ENCODE measurements around the gene TMEM175.

The TMEM175 gene

DNA sequence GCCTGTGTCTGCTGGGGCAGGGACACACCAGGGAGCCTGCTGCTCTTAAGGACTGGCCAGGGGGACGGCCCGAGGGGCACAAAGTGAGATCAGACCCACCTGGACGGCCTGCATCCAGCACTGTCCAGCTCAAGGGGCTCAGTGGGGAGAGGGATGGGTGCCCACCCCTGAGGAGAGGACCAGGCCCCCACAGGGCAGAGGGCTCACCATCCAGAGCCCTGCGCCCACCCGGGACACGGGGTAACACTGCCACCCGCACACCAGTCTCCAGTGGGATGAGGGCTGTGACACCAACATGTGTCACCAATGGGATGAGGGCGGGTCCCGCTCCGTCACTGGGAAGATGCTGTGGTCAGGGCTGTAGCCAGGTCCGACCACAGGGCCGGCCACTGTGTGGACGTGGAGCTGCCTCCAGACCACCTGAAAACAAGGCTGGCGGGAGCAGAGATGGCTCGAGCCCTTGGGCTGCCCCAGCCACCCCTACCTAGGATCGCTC is 27.9 kb downstream of the TMEM175 start:
- DNase-seq (ENCODE audit: low spot score), result peak; percentile 16

DNA sequence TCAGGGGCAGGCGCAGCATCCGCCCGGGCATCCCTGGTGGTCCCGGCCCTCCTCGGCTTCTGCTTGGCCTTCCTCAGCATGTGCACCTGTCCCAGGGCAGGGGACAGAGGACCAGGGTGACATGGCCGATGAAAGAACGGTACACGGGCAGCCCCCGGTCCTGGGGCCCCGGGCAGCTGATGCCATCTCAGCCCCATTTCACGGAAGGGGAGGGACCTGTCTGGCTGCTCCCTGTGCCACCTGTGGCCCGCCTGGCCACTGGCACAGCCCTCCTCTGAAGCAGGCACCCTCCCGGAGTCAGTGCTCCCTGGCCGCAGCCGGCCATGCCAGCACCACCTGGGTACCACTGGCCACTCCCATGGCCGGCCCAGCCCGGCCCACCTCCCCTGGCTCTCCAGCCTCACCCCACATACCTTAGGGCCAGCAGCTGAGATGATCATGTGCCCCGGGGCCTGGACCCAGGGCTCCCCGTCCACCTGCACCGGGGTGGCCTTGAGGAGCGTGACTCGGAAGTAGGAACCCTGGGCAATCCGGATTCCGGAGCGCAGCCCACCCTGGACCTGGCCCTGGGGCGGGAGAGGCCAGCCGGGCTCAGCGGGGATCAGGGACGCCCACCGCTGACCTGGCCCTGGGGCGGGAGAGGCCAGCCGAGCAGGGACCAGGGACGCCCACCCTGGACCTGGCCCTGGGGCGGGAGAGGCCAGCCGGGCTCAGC is 28.5 kb downstream of the TMEM175 start:
- peak; percentile 12 for DNase-seq (ENCODE audit: low spot score)

DNA sequence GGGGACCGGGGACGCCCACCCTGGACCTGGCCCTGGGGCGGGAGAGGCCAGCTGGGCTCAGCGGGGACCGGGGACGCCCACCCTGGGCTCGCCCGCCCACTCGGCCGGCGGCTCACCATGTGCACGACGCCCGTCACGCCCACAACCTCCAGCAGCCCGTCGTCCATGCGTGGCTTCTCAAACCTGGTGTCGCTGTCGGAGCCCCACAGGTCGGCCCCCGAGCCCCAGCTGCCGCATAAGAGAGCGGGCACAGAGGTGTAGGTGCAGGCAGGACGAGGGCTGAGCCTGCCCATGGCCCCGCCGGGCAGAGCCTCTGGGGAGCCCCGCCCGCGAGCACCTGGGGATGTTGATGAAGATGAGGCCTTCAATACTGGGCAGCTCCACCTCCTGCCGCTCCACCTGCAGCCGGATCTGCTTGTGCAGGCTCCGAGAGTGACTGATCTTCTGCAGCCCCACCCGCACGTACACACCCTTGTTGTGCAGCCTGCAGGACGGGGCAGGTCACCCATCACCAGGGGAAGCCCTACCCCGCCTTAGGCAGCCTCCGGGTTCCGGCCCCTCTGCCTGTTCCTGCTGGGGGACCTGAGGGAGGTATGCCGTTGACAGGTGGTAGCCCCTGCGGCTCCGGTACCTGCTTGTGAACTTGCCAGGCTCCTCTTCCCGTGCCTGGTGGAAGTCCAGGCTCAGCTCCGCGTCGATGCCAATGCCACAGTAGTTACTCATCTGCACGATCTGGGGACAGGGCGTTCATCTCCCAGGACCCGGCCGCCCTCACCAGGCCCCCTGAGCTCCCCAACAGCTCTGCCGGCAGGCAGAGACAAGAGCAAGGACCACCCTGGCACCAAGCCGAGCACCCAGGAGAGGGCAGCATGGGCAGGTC is 29.3 kb downstream of the TMEM175 start:
- peak; percentile 11 for DNase-seq (ENCODE audit: low spot score)

DNA sequence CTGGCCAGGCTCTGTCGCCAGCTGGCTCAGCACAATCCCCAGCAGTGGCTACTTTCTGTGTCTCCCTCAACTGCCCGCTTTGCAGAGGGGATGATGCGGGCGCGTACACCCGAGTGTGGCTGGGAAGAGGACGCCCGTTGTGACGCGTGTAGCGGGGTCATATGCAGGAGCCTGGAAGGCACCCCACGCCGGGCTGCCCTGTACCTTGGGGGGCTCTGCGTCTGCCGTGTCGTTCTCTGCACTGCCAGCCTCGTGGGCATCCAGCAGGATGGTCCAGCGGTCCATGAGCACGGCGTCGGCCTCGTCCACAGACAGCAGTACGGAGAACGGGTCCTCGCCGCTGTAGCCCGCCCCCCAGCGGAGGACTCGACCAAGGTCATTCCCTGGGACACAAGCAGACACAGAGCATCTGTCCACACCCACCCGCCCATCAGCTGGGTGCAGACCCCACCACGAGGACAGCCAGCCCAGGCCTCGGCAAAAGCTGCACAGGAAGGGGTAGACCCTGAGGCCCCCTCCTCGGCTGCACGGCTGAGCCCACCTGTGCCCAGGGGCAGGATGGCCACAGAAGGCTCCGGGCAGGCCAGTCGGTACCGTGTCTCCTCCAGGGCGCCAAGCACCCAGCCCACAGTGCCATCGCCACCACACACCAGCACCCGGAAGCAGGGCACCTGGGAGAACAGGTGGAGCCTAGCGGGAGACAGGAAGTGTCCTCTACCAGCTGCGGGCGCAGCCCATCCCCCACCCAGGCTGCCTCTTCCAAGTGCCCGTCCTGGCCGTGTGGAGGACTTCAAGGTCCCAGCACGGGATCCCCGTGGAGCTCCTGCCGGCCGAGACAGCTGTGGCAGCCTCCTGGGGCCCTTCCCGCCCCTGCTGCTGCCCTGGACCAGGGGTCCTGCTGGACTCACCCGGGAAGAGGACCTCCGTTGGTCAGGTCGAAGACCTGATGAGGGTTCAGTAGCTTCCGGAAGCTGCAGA is 30.3 kb downstream of the TMEM175 start:
- DNase-seq (ENCODE audit: low spot score), result no peak

DNA sequence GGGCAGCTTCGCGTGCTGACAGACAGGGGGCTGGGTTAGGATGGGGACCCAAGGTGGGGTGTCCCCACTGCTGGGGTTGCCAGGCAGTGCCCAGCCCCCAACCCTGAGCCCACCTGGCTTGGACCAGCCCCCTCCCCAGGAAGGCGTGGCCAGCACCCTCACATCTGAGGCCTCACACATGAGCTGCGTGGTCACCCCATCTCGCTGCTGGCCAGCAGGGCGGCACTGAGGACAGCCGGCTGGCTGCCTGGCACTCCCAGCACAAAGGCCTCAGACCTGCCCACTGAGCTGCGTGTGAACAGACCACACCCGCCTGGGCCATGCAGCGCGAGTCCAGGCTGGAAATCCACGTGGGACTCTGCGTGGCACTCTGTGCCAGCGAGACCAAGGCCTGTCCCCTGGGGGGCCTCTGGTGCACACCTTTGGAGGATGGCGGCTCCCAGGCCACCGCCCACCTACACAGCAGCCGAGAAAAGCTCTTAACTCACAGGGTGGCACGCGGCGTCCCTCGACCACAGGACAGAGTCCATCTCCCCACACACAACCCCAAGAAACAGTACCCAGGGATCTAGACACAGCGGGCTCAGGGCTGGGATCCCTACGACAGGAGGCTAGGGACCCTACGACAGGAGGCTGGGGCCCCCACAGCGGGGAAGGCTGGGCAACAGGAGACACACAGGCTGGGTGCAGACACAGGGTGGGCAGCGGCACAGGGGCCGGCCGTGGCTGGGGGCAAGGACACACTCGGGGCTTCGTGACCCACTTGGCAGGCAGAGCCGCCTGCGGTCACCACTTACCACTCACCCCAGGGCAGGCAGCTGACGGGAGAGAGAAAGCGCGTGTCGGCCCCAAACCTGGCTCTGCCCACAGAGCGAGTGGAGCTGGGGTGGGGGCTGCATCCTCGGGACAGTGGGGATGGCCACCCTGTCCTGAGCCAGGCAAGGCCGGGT is 31.3 kb downstream of the TMEM175 start:
- no peak for DNase-seq (ENCODE audit: low spot score)

DNA sequence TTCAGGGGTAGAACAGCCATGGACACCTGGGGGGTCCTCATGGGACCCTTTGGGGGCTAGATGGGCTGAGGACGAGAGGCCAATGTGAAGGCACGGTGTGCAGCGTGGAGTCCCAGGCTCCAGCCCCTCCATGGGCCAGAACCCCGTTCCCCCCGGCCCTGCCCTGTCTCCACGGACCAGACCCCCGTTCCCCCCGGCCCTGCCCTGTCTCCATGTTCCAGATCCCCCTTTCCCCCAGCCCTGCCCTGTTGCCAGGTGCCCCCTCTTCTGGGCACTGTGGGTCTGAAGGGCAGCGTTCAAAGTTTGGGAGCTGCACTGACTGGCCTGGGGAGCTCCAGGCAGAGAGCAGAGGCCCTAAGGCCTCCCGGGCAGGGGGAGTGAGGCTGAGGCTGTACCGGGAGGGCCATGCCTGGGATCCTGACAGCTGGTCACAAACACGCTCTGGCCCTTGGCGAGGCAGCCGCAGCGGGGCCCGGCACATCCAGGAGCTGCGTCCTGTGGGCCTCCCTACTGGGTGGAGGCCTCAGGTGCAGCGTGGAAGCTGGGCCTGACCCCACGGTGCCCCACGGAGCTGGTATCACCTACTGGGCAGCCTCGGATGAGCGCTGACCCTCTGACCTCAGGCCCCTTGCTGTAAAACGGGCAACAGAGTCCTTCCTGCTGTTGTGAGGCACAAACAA is 32.2 kb downstream of the TMEM175 start:
- no peak for DNase-seq (ENCODE audit: low spot score)

DNA sequence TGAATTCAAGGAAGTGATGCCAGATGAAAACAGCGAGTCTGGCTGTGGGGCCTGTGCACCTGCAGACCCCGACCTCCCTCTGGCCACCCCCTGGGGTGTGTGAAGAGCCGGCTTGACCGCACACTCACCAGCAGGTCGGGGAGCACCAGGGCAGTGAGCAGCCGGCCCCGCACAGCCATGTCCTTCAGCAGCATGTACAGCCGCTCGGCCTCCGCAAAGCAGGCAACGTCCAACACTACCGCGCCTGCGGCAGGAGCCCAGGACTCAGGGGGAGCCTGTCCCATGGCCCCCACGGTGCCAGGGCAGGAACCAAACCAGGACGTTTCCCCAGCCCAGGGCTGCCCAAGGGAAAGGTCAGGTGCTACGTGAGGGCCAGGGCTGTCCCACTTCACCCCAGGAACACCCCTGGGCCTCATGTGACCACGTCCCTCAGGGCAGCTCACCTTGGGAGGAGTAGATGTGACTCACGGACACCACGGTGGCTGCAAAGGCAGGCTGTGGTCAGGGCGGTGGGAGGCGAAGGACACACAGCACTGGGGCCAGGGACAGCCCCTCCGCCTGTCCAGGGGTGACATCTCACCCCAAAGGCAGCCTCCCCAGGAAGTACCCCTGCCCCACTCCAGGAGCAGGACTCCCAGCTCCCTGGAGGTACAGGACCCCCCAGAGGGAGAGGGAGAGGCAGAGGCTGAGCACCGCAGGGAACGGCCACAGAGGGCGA is 32.9 kb downstream of the TMEM175 start:
- no peak for DNase-seq (ENCODE audit: low spot score)

DNA sequence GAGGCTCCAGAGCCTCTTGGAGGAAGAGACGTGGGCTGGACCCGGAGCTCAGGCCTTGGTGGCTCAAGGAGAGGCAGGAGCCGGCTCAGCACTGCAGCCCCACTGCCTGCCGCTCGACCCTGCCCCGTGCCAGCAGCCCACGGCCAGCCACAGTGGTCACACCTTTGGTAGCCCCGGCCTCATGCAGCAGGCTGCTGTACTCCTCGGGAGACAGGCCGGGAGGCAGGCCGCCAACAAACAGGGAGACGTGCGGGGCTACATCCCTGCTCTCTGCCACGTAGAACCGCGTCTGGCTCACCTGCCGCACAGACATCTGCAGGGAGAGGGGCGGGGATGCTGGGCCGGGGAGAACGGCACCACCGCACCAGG is 33.5 kb downstream of the TMEM175 start:
- DNase-seq (ENCODE audit: low spot score), result no peak

DNA sequence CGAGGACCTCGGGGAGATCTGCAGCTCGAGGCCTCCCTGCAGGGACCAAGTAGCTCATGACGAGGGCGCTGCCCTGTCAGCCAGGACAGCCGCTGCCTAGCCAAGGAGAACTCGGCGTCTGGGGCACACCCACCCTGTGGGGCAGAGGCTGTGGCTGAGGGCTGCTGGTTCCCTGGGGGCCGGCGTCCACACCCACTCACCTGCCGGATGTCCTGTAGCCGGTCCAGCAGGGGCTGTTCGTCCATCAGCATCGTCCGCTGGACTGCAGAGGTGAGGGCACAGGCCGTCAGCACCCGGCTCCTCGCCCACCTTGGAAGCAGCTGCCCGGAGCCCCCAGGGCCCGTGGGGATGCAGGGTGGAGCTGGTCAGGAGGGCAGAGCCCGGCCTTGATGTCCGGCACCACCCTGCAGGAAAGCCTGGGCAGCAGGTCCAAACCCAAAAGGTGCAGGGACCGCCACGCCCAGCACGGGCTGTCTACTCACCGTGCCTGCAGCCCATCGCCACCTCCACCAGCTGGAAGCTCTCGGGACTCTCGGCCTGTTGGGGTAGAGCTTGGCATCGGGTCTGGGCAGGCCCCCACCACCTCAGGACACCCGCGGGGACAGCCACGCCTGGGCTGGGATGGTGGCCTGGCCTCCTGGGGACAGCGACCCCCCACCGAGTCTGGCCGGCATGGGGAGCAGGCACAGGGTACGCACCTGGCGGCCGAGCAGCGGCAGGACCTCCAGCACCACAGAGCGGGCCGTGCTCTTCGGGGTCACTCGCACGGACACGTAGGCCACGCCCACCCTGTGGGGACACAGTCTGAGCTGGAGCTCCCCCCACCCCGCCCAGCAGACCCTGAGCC is 34.2 kb downstream of the TMEM175 start:
- no peak for DNase-seq (ENCODE audit: low spot score)

DNA sequence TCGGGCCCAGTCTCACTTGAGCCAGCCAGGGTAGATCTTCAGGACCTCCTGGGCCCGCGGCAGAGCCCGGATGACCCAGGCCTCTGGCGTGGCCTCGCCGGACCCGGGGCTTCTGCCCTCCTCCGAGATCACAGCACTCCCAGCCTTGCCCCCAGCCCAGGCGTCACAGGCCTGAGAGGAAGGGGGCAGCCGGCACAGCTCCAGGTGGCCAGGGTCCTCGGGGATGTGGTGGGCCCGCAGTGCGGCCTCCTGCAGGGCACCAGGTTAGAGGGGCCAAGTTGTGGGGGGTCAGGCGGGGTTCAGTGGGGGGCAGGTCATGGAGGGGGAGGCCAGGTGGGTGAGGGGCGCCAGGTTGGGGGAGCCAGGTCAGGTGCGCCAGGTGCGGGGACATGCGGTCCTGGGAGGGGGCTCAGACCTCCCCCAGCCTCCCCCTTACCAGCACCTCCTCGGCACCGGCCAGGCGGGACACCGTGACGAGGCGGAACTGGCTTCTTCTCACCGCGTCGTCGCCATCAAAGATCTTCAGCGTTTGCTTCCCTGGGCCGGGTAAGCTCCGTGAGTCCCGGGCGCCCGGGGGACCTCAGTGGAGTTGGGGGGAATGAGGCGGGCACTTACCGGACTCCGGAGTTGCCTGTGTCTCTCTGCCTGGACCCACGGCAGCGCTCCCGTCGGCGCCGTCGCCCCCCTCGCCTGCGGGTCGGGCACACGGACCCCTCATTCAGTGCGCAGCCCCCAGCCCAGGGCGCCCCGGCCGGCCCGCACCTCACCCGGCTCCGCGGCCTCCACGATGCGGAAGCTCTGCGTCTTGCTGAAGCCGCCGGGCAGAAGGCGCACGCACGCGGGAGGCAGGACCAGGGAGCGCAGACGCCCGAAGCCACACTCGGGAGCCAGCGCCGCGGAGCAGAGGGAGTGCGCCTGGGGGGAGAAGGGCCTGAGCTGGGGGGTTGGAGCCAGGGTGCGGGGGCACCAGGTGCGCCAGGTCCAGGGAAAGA is 35.1 kb downstream of the TMEM175 start:
- no peak for DNase-seq (ENCODE audit: low spot score)

DNA sequence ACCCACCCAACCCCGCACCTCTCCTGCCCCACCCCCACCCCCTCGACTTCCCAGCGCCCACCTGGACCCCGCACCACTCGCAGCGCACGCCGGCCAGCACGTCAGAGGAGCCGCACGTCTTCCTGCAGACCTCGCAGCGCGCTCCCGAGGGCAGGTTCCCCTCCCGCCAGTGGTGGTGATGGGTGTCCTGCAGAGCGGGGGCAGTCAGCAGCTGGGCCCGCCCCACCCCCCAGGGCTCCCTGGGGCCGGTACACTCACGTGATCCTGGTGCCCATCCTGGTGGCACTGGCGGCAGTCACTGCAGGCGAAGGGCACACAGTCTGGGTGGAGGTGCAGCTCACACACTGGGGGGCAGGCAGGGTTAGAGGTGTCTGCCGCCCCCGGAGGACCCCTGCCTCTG is 36.0 kb downstream of the TMEM175 start:
- no peak for DNase-seq (ENCODE audit: low spot score)

DNA sequence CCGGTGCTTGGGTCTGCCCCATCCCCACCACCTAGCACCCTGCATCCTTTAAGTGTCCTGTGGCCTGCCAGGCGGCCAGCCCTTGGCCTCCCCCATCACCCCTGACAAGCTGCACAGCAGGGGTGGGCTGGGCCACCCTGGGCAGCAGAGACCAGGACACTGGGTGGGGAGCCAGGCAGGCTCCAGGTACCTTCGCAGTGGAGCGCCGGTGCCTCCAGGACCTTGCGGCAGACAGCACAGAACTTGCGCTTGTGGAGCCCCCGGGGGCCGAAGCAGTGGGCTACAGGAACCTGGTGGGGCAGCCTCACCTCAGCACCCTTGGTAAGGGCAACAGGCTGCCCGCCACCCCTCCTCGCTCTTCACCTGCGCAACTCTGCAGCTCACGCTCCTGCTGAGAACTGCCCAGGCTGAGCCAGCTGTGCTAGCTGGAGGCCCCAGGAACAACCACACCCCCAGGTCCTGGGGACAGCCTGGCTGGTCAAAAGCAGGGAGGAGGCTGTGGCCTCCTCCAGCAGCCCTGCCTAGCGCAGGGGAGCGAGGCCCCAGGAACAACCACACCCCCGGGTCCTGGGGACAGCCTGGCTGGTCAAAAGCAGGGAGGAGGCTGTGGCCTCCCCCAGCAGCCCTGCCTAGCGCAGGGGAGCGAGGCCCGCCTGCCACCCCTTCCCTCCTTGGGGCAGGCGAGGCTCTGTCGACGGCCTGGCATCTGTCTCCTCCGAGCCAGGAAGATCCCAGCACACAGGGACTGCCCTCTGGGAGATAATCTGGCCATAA is 36.5 kb downstream of the TMEM175 start:
- DNase-seq (ENCODE audit: low spot score), result no peak

DNA sequence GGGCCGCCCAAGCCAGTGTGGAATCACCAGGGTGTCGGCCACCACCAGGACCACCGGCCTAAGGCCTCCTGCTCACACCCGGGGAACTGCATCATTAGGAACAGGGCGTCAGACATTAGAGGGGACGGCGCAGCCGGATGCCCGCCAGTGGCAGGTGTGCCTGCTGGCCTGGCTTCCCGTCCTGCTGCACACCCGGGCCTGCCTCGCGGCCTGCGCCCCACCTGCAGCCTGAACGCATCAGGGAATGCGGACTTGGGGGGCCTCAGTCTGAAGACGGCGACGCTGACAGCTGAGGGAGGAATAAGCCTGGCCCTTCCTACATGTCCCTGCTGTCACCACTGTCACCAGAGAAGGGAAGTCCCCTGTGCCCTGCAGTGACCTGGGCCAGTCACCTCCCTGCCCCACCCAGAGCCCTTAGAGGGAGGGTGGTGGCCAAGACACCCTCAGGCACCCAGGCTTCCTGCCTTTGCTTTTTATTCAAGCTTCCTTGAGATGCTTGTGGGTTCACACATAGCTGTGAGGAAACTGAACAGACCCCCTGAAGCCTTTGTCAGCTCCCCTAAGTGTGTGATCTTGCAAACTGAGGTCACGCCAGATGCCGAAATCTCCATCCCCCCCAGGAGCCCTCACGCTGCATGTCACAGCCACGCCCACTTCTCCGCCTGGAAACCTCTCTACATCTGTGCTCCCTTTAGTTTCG is 37.9 kb downstream of the TMEM175 start:
- no peak for DNase-seq (ENCODE audit: low spot score)

DNA sequence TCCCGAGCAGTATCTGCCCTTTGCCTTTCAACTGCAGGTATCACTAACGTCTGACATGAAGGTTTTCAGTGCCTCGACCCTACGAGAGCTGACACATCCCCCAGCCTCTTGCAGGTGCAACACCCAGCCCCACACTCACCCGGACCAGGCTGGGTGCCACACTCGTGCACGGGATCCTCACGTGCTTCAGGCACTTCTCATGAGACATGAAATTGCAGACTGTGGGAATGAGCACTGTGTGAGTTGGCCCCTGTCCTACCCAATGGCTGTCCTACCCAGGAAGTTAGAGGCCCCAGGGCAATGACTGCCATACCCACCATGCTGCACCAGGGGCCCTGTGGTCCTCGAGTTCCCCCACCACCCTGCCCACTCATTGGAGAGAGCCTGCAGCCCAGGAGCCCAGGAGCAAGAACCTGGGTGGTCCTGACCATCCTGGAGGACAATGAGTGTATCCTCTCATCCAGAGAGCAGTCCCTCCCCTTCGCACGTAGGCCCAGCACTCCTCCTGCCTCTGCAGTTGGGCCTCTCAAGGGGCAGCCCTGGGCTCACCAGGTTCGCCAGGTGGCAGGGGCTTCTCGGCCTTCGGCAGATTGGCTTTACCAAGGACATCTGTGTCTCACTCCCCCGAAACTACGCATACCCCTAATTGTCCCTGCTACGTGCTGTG is 38.7 kb downstream of the TMEM175 start:
- DNase-seq (ENCODE audit: low spot score), result no peak

DNA sequence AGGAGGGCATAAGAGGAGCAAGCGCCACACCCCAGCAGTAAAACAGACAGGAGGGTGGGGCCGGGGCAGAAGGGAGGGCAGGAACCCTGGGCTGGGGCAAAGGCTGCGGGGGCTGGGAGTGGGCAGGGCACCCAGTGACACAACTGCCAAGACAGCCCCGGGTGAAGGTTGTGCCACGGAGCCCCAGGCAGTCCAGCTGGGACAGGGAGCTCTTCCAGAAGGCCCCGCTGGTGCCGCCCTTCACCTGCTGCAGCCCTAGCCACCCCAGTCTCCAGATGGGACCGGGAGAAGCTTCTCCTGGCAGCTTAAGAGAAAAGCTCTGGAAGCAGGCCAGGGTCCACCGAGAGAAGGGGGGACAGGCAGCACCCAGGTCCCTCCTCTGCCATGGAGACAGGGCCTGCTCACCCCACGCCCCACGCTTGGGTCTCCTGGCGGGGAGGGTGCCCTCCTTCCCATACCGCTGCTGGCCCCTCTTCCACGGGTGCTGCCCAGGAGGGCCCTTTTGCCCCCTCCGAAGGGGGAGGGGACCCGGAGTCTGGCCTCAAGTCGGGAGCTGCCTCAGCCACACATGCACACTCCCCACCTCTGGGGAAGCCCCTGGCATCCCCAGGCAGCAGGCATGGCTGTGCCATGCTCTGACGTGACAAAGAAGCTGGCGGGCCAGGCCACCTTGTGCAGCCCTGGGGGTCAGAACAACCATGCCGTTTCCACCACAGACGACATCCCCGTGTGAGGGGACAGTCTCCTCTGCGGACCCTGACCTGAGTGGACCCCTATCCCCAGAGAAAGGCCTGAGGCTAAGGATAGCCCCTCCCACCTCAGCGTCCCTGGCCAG is 39.6 kb downstream of the TMEM175 start:
- DNase-seq (ENCODE audit: low spot score), result no peak

Measured in iPS-NIHi11 (cell line).